ENCODE results near the gene CCDC181. TPM values are rescaled to one million over a fixed set of nuclear protein-coding genes. Genes with fewer than 3 reads are reported as not detected.
A peak's percentile ranks its signal among the peaks of the same experiment; 100 is the strongest.

CCDC181 gene
- total and polyA plus RNA-seq, 9 donors, result 4.1 to 10.9 (median 5.8) TPM

DNA sequence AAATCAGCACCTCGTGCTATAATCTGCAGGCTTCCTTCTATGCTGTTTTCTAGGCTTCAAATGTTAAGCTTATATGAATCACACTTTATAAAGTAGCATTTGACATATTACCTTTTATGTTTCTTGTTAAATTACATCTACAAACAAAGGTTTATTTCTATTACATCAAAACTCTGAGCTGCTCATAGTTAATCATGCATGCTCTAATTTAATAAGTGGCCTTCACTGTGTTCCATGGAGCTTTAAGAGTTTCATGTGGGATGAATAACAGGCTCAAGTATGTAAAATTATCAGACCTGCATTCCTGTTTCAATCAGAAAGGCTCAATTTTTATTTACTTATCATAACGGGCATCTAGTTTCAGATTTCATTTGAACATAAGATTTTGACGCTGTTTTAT is 45.5 kb upstream of the CCDC181 start:
- Histone ChIP-seq H3K36me3 (no peaks in the 10 kb centered on the region), H3K27ac (no peak overlapping the region), H3K9me3 (no peaks in the 10 kb centered on the region), H3K27me3 (no peaks in the 10 kb centered on the region), H3K4me1 (ENCODE audit: insufficient read depth) (no peaks in the 10 kb centered on the region), H3K4me3 (no peak overlapping the region)
- intact Hi-C loops (cut with DNase I), result no loop called here
- 96 to 98% (median 96%) methylated on average over 3 of the region's 3 CpGs for WGBS, 3 donors
- no peak for DNase-seq
- TF ChIP-seq, protein P1, sequence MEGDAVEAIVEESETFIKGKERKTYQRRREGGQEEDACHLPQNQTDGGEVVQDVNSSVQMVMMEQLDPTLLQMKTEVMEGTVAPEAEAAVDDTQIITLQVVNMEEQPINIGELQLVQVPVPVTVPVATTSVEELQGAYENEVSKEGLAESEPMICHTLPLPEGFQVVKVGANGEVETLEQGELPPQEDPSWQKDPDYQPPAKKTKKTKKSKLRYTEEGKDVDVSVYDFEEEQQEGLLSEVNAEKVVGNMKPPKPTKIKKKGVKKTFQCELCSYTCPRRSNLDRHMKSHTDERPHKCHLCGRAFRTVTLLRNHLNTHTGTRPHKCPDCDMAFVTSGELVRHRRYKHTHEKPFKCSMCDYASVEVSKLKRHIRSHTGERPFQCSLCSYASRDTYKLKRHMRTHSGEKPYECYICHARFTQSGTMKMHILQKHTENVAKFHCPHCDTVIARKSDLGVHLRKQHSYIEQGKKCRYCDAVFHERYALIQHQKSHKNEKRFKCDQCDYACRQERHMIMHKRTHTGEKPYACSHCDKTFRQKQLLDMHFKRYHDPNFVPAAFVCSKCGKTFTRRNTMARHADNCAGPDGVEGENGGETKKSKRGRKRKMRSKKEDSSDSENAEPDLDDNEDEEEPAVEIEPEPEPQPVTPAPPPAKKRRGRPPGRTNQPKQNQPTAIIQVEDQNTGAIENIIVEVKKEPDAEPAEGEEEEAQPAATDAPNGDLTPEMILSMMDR (IDR thresholded peaks at IDR 0.05), result no peak
- TF ChIP-seq POLR2A (IDR thresholded peaks at IDR 0.05) (no peak), EP300 (IDR thresholded peaks at IDR 0.05) (no peak)

DNA sequence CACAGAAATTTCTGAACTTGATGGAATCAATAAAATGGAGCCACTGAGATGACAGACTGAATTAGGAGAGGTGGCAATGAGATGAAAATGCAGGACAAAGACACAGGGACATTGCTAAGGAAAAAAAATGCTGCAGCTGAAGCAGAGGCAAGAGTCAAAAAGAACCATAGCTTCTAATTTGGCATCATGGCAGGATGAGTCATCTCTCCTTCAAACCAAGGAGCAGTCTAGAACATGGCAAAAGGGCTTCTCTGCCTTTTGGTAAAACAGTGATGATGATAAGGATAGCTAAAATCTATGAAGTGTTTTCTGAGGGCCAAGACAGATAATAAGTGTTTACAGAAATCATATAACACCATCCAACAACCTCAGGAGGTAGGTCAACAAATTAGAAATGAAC is 41.7 kb upstream of the CCDC181 start:
- TF ChIP-seq POLR2A (IDR thresholded peaks at IDR 0.05) (no peak), EP300 (IDR thresholded peaks at IDR 0.05) (no peak)
- TF ChIP-seq, protein P1 (IDR thresholded peaks at IDR 0.05), result no peak
- H3K4me1 ChIP-seq (ENCODE audit: insufficient read depth), result no peaks in the 10 kb centered on the region

DNA sequence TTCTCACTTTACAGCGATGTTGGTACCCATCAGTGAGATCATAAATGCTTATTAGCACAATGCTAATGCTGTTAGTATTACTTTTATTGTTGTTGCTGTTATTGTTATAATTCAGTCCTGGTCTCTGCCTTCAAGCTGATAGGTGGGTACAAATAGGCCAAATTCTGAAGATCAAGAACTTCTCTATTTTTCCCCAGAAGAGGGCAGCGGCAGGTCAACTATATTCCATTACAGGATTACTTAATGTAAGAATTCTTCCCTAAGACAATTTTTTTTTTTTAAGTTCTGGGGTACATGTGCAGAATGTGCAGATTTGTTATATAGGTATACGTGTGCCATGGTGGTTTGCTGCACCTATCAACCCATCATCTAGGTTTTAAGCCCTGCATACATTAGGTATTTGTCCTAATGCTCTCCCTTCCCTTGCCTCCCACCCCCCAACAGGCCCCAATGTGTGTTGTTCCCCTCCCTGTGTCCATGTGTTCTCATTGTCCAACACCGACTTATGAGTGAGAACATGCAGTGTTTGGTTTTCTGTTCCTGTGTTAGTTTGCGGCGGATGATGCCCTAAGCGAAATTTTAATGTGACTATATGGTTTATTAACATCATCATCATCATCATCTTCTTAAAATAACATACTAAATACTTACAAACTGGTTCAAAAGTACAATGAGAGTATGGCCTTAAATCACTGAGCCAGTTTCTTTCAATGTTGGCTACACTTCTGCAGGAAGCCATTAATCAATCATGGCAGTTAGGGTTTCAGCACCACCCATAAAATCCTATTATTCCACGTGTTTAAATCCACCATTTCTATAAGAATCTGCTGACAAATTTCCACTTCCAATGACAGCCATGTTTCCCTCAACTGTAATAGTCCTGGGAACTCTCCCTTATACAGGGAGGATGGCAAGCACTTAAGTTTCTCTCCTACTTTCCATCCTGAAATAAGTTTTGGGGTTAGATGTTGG is 39.3 kb upstream of the CCDC181 start:
- intact Hi-C loops (cut with DNase I), result loop anchor here in 3 of 4 donors (5.0 to 10.0 kb wide), 2 partner anchors 78 to 81 kb away; no protein-coding TSS in a partner anchor
- Histone ChIP-seq H3K27me3 (no peaks in the 10 kb centered on the region), H3K9me3 (no peaks in the 10 kb centered on the region), H3K27ac (no peak overlapping the region), H3K36me3 (no peaks in the 10 kb centered on the region), H3K4me1 (ENCODE audit: insufficient read depth) (no peaks in the 10 kb centered on the region), H3K4me3 (no peak overlapping the region)
- TF ChIP-seq EP300 (IDR thresholded peaks at IDR 0.05) (no peak), POLR2A (IDR thresholded peaks at IDR 0.05) (no peak)
- TF ChIP-seq, protein P1 (IDR thresholded peaks at IDR 0.05), result peak in 2 of 3 donors; percentile 38 to 46
- DNase-seq, result peak in 1 of 5 donors; percentile 47
- WGBS, 3 donors, result 80 to 83% (median 81%) methylated on average over 8 of the region's 8 CpGs

More for the DNA sequence above, 41.7 kb upstream of the CCDC181 start:
- Histone ChIP-seq H3K27me3 (no peaks in the 10 kb centered on the region), H3K4me3 (no peak overlapping the region), H3K9me3 (no peaks in the 10 kb centered on the region), H3K36me3 (no peaks in the 10 kb centered on the region), H3K27ac (no peak overlapping the region)
- no peak for DNase-seq
- intact Hi-C loops (cut with DNase I), result loop anchor here in 3 of 4 donors (5.0 to 10.0 kb wide), 2 partner anchors 76 to 78 kb away; no protein-coding TSS in a partner anchor

DNA sequence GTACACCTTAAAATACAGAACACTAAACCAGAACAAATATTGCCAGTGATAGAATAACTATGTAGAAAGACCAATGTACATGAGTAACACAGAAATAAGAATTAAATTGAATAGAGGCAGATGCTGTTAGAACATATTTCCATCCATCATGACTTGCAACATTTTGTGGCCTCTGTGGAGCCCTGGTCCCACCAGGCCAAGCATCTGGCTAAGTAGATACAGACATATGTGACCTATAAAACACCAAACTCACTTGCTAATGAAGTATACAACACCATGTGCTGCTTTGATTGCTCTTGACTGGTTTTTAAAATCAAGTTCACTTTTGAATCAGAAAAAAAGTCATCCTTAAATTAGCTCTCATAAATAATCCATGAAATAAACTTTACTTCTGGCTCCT is 38.0 kb upstream of the CCDC181 start:
- Histone ChIP-seq H3K9me3 (no peaks in the 10 kb centered on the region), H3K36me3 (no peaks in the 10 kb centered on the region), H3K4me3 (no peak overlapping the region), H3K27ac (no peak overlapping the region), H3K27me3 (no peaks in the 10 kb centered on the region), H3K4me1 (ENCODE audit: insufficient read depth) (peaks cover 3% of the 10 kb centered on the region)
- intact Hi-C loops (cut with DNase I), result loop anchor here in 3 of 4 donors (5.0 to 10.0 kb wide), 2 partner anchors 80 to 82 kb away; no protein-coding TSS in a partner anchor
- no peak for TF ChIP-seq EP300 (IDR thresholded peaks at IDR 0.05)
- TF ChIP-seq, protein P1 (IDR thresholded peaks at IDR 0.05), result no peak
- TF ChIP-seq POLR2A (IDR thresholded peaks at IDR 0.05), result no peak
- no peak for DNase-seq
